ENCODE results near the gene DZIP3.

DZIP3 gene

GRCh38 chr3:108555966-108556581, 33.4 kb upstream of the DZIP3 start:
- no peak overlapping the region for H3K4me3 ChIP-seq (ENCODE audit: low read depth in 1 of 2, low read length in 2 of 2)
- no peak overlapping the region for H3K27ac ChIP-seq (ENCODE audit: low read depth, low read length)

GRCh38 chr3:108562565-108562964, 27.0 kb upstream of the DZIP3 start:
- Histone ChIP-seq H3K27me3 (ENCODE audit: control insufficient read depth in 1 of 2, insufficient read depth in 2 of 2, low read length in 2 of 2) (no peaks in the 10 kb centered on the region), H3K9me3 (ENCODE audit: control insufficient read depth in 1 of 2, low read length in 2 of 2) (no peaks in the 10 kb centered on the region), H3K36me3 (ENCODE audit: control insufficient read depth in 1 of 2, insufficient read depth in 2 of 2, low read length in 2 of 2) (peaks cover 5% of the 10 kb centered on the region in 2 donors), H3K27ac (ENCODE audit: low read depth, low read length) (no peak overlapping the region), H3K4me1 (ENCODE audit: control insufficient read depth in 1 of 2, insufficient read depth in 2 of 2, low read length in 2 of 2) (no peaks in the 10 kb centered on the region), H3K4me3 (ENCODE audit: low read depth in 1 of 2, low read length in 2 of 2) (no peak overlapping the region), H3K9ac (ENCODE audit: low read depth in 1 of 2, low read length in 2 of 2) (no peak overlapping the region)

More at GRCh38 chr3:108555966-108556581, 33.4 kb upstream of the DZIP3 start:
- Histone ChIP-seq H3K4me1 (ENCODE audit: control insufficient read depth in 1 of 2, insufficient read depth in 2 of 2, low read length in 2 of 2) (no peaks in the 10 kb centered on the region), H3K9me3 (ENCODE audit: control insufficient read depth in 1 of 2, low read length in 2 of 2) (no peaks in the 10 kb centered on the region), H3K9ac (ENCODE audit: low read depth in 1 of 2, low read length in 2 of 2) (no peak overlapping the region), H3K36me3 (ENCODE audit: control insufficient read depth in 1 of 2, insufficient read depth in 2 of 2, low read length in 2 of 2) (peaks cover 5% of the 10 kb centered on the region in 2 donors), H3K27me3 (ENCODE audit: control insufficient read depth in 1 of 2, insufficient read depth in 2 of 2, low read length in 2 of 2) (no peaks in the 10 kb centered on the region)

- H3K9me3 ChIP-seq (ENCODE audit: control insufficient read depth in 1 of 2, low read length in 2 of 2): no peaks in the 10 kb centered on the region
- H3K27ac ChIP-seq (ENCODE audit: low read depth, low read length): no peak overlapping the region
- H3K9ac ChIP-seq (ENCODE audit: low read depth in 1 of 2, low read length in 2 of 2): no peak overlapping the region
- no peak overlapping the region for H3K4me3 ChIP-seq (ENCODE audit: low read depth in 1 of 2, low read length in 2 of 2)
- no peaks in the 10 kb centered on the region for H3K27me3 ChIP-seq (ENCODE audit: control insufficient read depth in 1 of 2, insufficient read depth in 2 of 2, low read length in 2 of 2)
- H3K4me1 ChIP-seq (ENCODE audit: control insufficient read depth in 1 of 2, insufficient read depth in 2 of 2, low read length in 2 of 2): no peaks in the 10 kb centered on the region
- no peaks in the 10 kb centered on the region for H3K36me3 ChIP-seq (ENCODE audit: control insufficient read depth in 1 of 2, insufficient read depth in 2 of 2, low read length in 2 of 2)
Observed at GRCh38 chr3:108564564-108564963, 25.0 kb upstream of the DZIP3 start.

- Histone ChIP-seq H3K27ac (ENCODE audit: low read depth, low read length) (no peak overlapping the region), H3K4me3 (ENCODE audit: low read depth in 1 of 2, low read length in 2 of 2) (no peak overlapping the region), H3K36me3 (ENCODE audit: control insufficient read depth in 1 of 2, insufficient read depth in 2 of 2, low read length in 2 of 2) (no peaks in the 10 kb centered on the region), H3K4me1 (ENCODE audit: control insufficient read depth in 1 of 2, insufficient read depth in 2 of 2, low read length in 2 of 2) (no peaks in the 10 kb centered on the region), H3K9ac (ENCODE audit: low read depth in 1 of 2, low read length in 2 of 2) (no peak overlapping the region), H3K27me3 (ENCODE audit: control insufficient read depth in 1 of 2, insufficient read depth in 2 of 2, low read length in 2 of 2) (no peaks in the 10 kb centered on the region), H3K9me3 (ENCODE audit: control insufficient read depth in 1 of 2, low read length in 2 of 2) (no peaks in the 10 kb centered on the region)
Observed at GRCh38 chr3:108565506-108565905, 24.0 kb upstream of the DZIP3 start.

GRCh38 chr3:108566599-108566998, 22.9 kb upstream of the DZIP3 start:
- H3K4me1 ChIP-seq (ENCODE audit: control insufficient read depth in 1 of 2, insufficient read depth in 2 of 2, low read length in 2 of 2): no peaks in the 10 kb centered on the region
- no peaks in the 10 kb centered on the region for H3K36me3 ChIP-seq (ENCODE audit: control insufficient read depth in 1 of 2, insufficient read depth in 2 of 2, low read length in 2 of 2)
- H3K4me3 ChIP-seq (ENCODE audit: low read depth in 1 of 2, low read length in 2 of 2): no peak overlapping the region
- H3K9ac ChIP-seq (ENCODE audit: low read depth in 1 of 2, low read length in 2 of 2): no peak overlapping the region
- no peaks in the 10 kb centered on the region for H3K27me3 ChIP-seq (ENCODE audit: control insufficient read depth in 1 of 2, insufficient read depth in 2 of 2, low read length in 2 of 2)
- no peaks in the 10 kb centered on the region for H3K9me3 ChIP-seq (ENCODE audit: control insufficient read depth in 1 of 2, low read length in 2 of 2)
- H3K27ac ChIP-seq (ENCODE audit: low read depth, low read length): no peak overlapping the region

GRCh38 chr3:108569336-108569735, 20.2 kb upstream of the DZIP3 start:
- H3K4me1 ChIP-seq (ENCODE audit: control insufficient read depth in 1 of 2, insufficient read depth in 2 of 2, low read length in 2 of 2): no peaks in the 10 kb centered on the region
- no peaks in the 10 kb centered on the region for H3K9me3 ChIP-seq (ENCODE audit: control insufficient read depth in 1 of 2, low read length in 2 of 2)
- no peaks in the 10 kb centered on the region for H3K36me3 ChIP-seq (ENCODE audit: control insufficient read depth in 1 of 2, insufficient read depth in 2 of 2, low read length in 2 of 2)
- H3K27ac ChIP-seq (ENCODE audit: low read depth, low read length): no peak overlapping the region
- H3K9ac ChIP-seq (ENCODE audit: low read depth in 1 of 2, low read length in 2 of 2): no peak overlapping the region
- H3K27me3 ChIP-seq (ENCODE audit: control insufficient read depth in 1 of 2, insufficient read depth in 2 of 2, low read length in 2 of 2): no peaks in the 10 kb centered on the region
- H3K4me3 ChIP-seq (ENCODE audit: low read depth in 1 of 2, low read length in 2 of 2): no peak overlapping the region

- Histone ChIP-seq H3K4me3 (ENCODE audit: low read depth in 1 of 2, low read length in 2 of 2) (no peak overlapping the region), H3K9ac (ENCODE audit: low read depth in 1 of 2, low read length in 2 of 2) (no peak overlapping the region), H3K27ac (ENCODE audit: low read depth, low read length) (no peak overlapping the region), H3K36me3 (ENCODE audit: control insufficient read depth in 1 of 2, insufficient read depth in 2 of 2, low read length in 2 of 2) (peaks cover 0 to 4% of the 10 kb centered on the region in 2 donors), H3K27me3 (ENCODE audit: control insufficient read depth in 1 of 2, insufficient read depth in 2 of 2, low read length in 2 of 2) (no peaks in the 10 kb centered on the region), H3K4me1 (ENCODE audit: control insufficient read depth in 1 of 2, insufficient read depth in 2 of 2, low read length in 2 of 2) (no peaks in the 10 kb centered on the region), H3K9me3 (ENCODE audit: control insufficient read depth in 1 of 2, low read length in 2 of 2) (no peaks in the 10 kb centered on the region)
Observed at GRCh38 chr3:108578064-108578463, 11.5 kb upstream of the DZIP3 start.

GRCh38 chr3:108588601-108589000, 921 bp upstream of the DZIP3 start:
- peak overlapping the region; percentile 71 to 96 for H3K9ac ChIP-seq (ENCODE audit: low read depth in 1 of 2, low read length in 2 of 2)
- H3K4me3 ChIP-seq (ENCODE audit: low read depth in 1 of 2, low read length in 2 of 2): peak overlapping the region; percentile 99
- no peaks in the 10 kb centered on the region for H3K27me3 ChIP-seq (ENCODE audit: control insufficient read depth in 1 of 2, insufficient read depth in 2 of 2, low read length in 2 of 2)
- H3K36me3 ChIP-seq (ENCODE audit: control insufficient read depth in 1 of 2, insufficient read depth in 2 of 2, low read length in 2 of 2): no peaks in the 10 kb centered on the region
- H3K9me3 ChIP-seq (ENCODE audit: control insufficient read depth in 1 of 2, low read length in 2 of 2): no peaks in the 10 kb centered on the region
- no peak overlapping the region for H3K27ac ChIP-seq (ENCODE audit: low read depth, low read length)
- H3K4me1 ChIP-seq (ENCODE audit: control insufficient read depth in 1 of 2, insufficient read depth in 2 of 2, low read length in 2 of 2): peaks cover 5 to 11% of the 10 kb centered on the region in 2 donors

- H3K36me3 ChIP-seq (ENCODE audit: control insufficient read depth in 1 of 2, insufficient read depth in 2 of 2, low read length in 2 of 2): no peaks in the 10 kb centered on the region
- peak overlapping the region; percentile 88 for H3K27ac ChIP-seq (ENCODE audit: low read depth, low read length)
- H3K9ac ChIP-seq (ENCODE audit: low read depth in 1 of 2, low read length in 2 of 2): peak overlapping the region; percentile 71 to 96
- H3K9me3 ChIP-seq (ENCODE audit: control insufficient read depth in 1 of 2, low read length in 2 of 2): no peaks in the 10 kb centered on the region
- H3K27me3 ChIP-seq (ENCODE audit: control insufficient read depth in 1 of 2, insufficient read depth in 2 of 2, low read length in 2 of 2): no peaks in the 10 kb centered on the region
- H3K4me1 ChIP-seq (ENCODE audit: control insufficient read depth in 1 of 2, insufficient read depth in 2 of 2, low read length in 2 of 2): peaks cover 5 to 11% of the 10 kb centered on the region in 2 donors
- H3K4me3 ChIP-seq (ENCODE audit: low read depth in 1 of 2, low read length in 2 of 2): peak overlapping the region; percentile 99
Observed at GRCh38 chr3:108589998-108590323, 439 bp downstream of the DZIP3 start.

- Histone ChIP-seq H3K9ac (ENCODE audit: low read depth in 1 of 2, low read length in 2 of 2) (peak overlapping the region in 1 of 2 donors; percentile 96), H3K27ac (ENCODE audit: low read depth, low read length) (no peak overlapping the region), H3K9me3 (ENCODE audit: control insufficient read depth in 1 of 2, low read length in 2 of 2) (no peaks in the 10 kb centered on the region), H3K4me1 (ENCODE audit: control insufficient read depth in 1 of 2, insufficient read depth in 2 of 2, low read length in 2 of 2) (peaks cover 5 to 11% of the 10 kb centered on the region in 2 donors), H3K4me3 (ENCODE audit: low read depth in 1 of 2, low read length in 2 of 2) (peak overlapping the region; percentile 99), H3K36me3 (ENCODE audit: control insufficient read depth in 1 of 2, insufficient read depth in 2 of 2, low read length in 2 of 2) (no peaks in the 10 kb centered on the region), H3K27me3 (ENCODE audit: control insufficient read depth in 1 of 2, insufficient read depth in 2 of 2, low read length in 2 of 2) (no peaks in the 10 kb centered on the region)
Observed at GRCh38 chr3:108590460-108590859, 938 bp downstream of the DZIP3 start.

GRCh38 chr3:108595321-108595720, 5.8 kb downstream of the DZIP3 start:
- Histone ChIP-seq H3K27me3 (ENCODE audit: control insufficient read depth in 1 of 2, insufficient read depth in 2 of 2, low read length in 2 of 2) (no peaks in the 10 kb centered on the region), H3K4me1 (ENCODE audit: control insufficient read depth in 1 of 2, insufficient read depth in 2 of 2, low read length in 2 of 2) (peaks cover 4 to 5% of the 10 kb centered on the region in 2 donors), H3K36me3 (ENCODE audit: control insufficient read depth in 1 of 2, insufficient read depth in 2 of 2, low read length in 2 of 2) (no peaks in the 10 kb centered on the region), H3K9ac (ENCODE audit: low read depth in 1 of 2, low read length in 2 of 2) (no peak overlapping the region), H3K4me3 (ENCODE audit: low read depth in 1 of 2, low read length in 2 of 2) (no peak overlapping the region), H3K27ac (ENCODE audit: low read depth, low read length) (no peak overlapping the region), H3K9me3 (ENCODE audit: control insufficient read depth in 1 of 2, low read length in 2 of 2) (no peaks in the 10 kb centered on the region)

All from duodenal mucosa (tissue), 2 donors.